ENCODE results near the gene BDKRB2. TPM values are rescaled to one million over a fixed set of nuclear protein-coding genes. Genes with fewer than 3 reads are reported as not detected.

The BDKRB2 gene
- total RNA-seq, 2 experiments from 2014 or later: 0.12 TPM; not detected in 1

DNA sequence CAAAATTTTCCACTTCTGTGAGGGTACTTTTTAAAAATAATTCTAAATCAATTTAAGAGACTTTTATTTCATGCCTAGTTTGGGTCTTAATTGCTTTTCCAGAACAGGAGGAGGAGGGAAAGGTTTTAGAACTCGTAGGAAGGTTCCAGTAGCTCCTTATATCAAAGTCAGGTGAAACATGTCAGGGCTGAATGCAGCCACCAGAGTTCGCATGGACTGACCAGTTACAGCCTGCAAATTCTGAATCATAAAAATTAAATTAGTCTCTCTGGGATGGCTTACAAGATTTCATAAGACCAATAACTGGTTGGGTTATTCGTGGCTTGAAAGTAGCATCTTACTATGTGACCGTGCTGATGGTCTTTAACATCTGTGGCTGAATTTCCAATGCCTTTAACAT is 51.8 kb downstream of the BDKRB2 start:
- no peak for DNase-seq
- ChIA-PET CTCF (interaction anchor here (1.2 kb wide), 1 partner anchor 20 kb away, joined by 3 read pairs; no protein-coding TSS in a partner anchor), POLR2A (no interaction called here)
- intact Hi-C loops (cut with micrococcal nuclease): no loop called here
- Mint-ChIP-seq H3K36me3 (no peaks in the 10 kb centered on the region), H3K4me1 (ENCODE audit: low read depth) (no peaks in the 10 kb centered on the region), H3K9me3 (no peaks in the 10 kb centered on the region), H3K27me3 (peaks cover 25% of the 10 kb centered on the region), H3K27ac (no peak overlapping the region), H3K4me3 (no peak overlapping the region)

DNA sequence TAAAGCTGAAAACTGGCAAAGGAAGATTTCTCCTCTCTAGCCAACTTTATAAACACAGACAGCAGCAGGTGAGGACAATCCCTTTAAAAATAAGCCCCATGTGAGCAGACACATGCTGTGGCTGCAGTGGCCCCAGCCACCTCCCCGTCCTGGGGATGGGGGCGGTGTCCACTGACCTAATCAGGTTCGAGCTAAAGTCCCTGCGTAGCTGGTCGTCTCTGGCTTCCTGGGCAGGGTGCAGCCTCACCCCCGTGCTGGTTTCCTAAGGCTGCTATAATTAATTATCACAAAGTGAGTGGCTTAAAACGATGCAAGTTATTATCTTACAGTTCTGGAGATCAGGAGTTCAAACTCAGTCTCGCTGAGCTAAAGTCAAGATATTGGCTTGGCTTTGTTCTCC is 52.4 kb downstream of the BDKRB2 start:
- no peak for DNase-seq
- intact Hi-C loops (cut with micrococcal nuclease): no loop called here
- H3K9me3 Mint-ChIP-seq: no peaks in the 10 kb centered on the region
- H3K27ac Mint-ChIP-seq: no peak overlapping the region
- H3K4me3 Mint-ChIP-seq: no peak overlapping the region
- H3K36me3 Mint-ChIP-seq: no peaks in the 10 kb centered on the region
- H3K27me3 Mint-ChIP-seq: peaks cover 22% of the 10 kb centered on the region
- ChIA-PET CTCF (no interaction called here), POLR2A (no interaction called here)
- H3K4me1 Mint-ChIP-seq (ENCODE audit: low read depth): no peaks in the 10 kb centered on the region

DNA sequence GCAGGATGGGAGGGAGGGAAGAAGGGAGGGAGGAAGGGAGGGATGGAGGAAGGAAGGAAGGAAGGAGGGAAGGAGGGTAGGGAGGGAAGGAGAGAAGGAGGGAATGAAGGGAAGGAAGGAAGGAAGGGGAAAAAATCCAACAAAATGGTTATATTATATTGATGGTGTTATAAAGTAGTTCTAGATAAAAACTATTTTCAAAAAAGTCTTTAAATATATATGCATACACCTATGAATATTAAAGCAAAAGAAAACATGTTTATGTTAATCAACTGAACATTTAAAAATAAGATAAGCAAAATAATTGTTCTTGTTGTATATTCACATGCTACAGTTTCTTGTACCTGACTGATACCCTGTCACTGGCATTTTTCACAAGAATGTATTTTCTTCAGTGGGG is 53.3 kb downstream of the BDKRB2 start:
- CTCF ChIA-PET: no interaction called here
- H3K9me3 Mint-ChIP-seq: no peaks in the 10 kb centered on the region

DNA sequence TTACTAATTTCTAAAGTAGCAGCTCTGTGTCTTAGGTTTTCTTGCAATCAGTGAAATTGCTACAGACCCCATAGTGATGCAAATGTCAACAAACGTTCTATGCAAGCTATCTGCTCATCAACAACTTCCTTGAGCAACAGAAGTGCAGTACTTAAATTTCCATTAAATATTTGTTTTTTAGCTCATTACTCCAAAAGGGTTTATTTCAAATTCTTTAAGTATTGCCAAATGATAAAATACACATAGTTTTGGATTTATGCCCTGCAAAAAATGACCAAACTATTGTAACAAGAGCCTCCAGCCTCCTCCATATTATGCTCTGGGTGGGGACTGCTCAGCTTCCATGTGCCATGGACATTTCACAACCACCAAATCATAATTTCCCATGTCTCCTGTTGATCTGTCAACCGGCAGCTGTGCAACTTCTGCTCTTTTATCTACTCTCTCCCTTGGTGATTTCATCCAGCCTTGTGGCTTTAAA is 55.7 kb downstream of the BDKRB2 start:
- Mint-ChIP-seq H3K9me3 (no peaks in the 10 kb centered on the region), H3K27ac (no peak overlapping the region), H3K4me3 (no peak overlapping the region), H3K4me1 (ENCODE audit: low read depth) (no peaks in the 10 kb centered on the region), H3K27me3 (peaks cover 7% of the 10 kb centered on the region), H3K36me3 (no peaks in the 10 kb centered on the region)
- CTCF ChIA-PET: no interaction called here
- POLR2A ChIA-PET: no interaction called here
- no peak for DNase-seq
- intact Hi-C loops (cut with micrococcal nuclease): no loop called here

More for the DNA sequence above, 53.3 kb downstream of the BDKRB2 start:
- POLR2A ChIA-PET: no interaction called here
- Mint-ChIP-seq H3K4me3 (no peak overlapping the region), H3K36me3 (no peaks in the 10 kb centered on the region), H3K27ac (no peak overlapping the region), H3K27me3 (peaks cover 20% of the 10 kb centered on the region), H3K4me1 (ENCODE audit: low read depth) (no peaks in the 10 kb centered on the region)
- DNase-seq: no peak
- intact Hi-C loops (cut with micrococcal nuclease): no loop called here

DNA sequence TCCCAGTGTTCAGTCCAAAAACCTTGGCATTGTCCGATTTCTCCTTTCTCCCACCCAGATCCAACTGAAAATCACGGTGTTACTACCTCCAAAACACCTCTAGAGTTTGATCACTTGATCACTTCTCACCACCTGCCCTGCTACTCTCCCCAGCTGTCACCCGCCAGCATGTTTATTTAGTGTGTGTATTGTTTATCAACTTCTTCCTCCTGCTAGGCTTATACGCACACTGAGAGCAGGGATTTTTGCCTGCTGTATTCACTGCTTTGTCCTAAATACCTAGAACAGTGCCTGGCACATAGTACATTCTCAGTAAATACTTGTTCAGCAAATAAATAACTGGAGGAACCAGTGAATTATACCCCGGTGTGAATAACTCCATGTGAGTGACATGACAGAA is 56.4 kb downstream of the BDKRB2 start:
- CTCF ChIA-PET: no interaction called here
- no peaks in the 10 kb centered on the region for H3K4me1 Mint-ChIP-seq (ENCODE audit: low read depth)

DNA sequence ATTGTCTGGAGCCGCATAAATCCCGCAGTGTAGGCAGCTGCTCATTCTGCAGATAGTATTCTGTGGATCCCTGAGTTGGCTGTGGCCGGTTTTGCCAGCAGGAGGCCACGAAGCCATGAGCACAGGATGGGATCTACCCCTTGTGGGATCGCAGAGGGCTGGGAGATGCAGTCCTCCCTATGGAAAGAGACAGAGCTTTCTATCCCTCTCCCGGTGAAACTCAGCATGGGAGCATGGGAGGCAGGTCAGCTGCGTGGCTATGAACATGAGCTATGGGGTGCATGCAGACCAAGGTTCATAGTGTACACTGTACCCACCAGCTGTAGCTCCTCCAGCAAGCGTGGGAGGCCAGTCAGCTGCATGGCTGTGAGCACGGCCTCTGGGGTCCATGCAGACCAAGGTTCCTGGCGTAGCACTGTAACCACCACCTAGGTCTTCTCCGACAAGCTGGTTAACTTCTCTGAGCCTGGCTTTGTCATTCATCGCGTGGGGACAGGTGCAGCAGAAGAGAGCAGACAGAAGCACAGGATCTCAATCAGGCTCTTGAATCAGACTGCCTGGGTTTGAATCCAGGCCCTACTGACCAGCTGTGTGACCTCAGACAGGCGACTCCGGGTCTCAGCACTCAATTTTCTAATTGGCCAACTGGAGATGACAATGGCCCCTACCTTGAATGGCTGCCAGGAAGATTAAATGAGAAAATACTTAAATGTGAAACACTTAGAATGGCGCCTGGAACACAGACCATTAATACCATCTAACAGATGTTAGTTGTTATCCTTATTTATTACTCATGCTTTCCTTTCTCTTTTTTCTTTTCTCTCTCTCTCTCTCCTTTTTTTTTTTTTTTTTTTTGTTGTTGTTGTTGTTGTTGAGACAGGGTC is 57.4 kb downstream of the BDKRB2 start:
- Mint-ChIP-seq H3K4me3 (no peak overlapping the region), H3K27me3 (peaks cover 9% of the 10 kb centered on the region), H3K27ac (no peak overlapping the region), H3K36me3 (no peaks in the 10 kb centered on the region), H3K4me1 (ENCODE audit: low read depth) (no peaks in the 10 kb centered on the region), H3K9me3 (no peaks in the 10 kb centered on the region)
- DNase-seq: no peak
- CTCF ChIA-PET: interaction anchor here (1.6 kb wide), 1 partner anchor 12 kb away, joined by 4 read pairs; no protein-coding TSS in a partner anchor
- POLR2A ChIA-PET: no interaction called here
- intact Hi-C loops (cut with micrococcal nuclease): no loop called here

More for the DNA sequence above, 56.4 kb downstream of the BDKRB2 start:
- intact Hi-C loops (cut with micrococcal nuclease): no loop called here
- Mint-ChIP-seq H3K36me3 (no peaks in the 10 kb centered on the region), H3K9me3 (no peaks in the 10 kb centered on the region), H3K27me3 (peaks cover 7% of the 10 kb centered on the region), H3K27ac (no peak overlapping the region), H3K4me3 (no peak overlapping the region)
- POLR2A ChIA-PET: no interaction called here
- DNase-seq: no peak

DNA sequence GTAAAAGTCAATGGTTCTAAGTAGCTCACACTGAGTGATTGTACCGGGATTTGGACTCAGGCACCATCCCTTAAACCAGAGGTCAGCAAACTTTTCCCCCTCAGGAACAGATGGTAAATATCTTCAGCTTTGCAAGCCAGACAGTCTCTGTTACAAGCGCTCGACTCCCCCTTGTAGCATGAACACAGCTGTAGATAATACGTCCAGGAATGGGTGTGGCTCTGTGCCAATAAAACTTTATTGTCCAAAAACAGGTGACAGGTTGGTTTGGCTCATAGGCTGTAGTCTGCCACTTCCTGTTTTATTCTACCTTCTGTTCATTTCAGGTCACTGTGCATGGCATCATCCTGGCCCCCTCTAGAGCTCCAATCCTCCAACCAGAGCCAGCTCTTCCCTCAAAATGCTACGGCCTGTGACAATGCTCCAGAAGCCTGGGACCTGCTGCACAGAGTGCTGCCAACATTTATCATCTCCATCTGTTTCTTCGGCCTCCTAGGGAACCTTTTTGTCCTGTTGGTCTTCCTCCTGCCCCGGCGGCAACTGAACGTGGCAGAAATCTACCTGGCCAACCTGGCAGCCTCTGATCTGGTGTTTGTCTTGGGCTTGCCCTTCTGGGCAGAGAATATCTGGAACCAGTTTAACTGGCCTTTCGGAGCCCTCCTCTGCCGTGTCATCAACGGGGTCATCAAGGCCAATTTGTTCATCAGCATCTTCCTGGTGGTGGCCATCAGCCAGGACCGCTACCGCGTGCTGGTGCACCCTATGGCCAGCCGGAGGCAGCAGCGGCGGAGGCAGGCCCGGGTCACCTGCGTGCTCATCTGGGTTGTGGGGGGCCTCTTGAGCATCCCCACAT is 58.9 kb downstream of the BDKRB2 start:
- Mint-ChIP-seq H3K4me1 (ENCODE audit: low read depth) (no peaks in the 10 kb centered on the region), H3K4me3 (no peak overlapping the region), H3K9me3 (no peaks in the 10 kb centered on the region), H3K36me3 (no peaks in the 10 kb centered on the region), H3K27ac (no peak overlapping the region), H3K27me3 (peaks cover 6% of the 10 kb centered on the region)
- intact Hi-C loops (cut with micrococcal nuclease): no loop called here
- POLR2A ChIA-PET: no interaction called here
- CTCF ChIA-PET: interaction anchor here (1.6 kb wide), 1 partner anchor 10 kb away, joined by 4 read pairs; no protein-coding TSS in a partner anchor
- no peak for DNase-seq

DNA sequence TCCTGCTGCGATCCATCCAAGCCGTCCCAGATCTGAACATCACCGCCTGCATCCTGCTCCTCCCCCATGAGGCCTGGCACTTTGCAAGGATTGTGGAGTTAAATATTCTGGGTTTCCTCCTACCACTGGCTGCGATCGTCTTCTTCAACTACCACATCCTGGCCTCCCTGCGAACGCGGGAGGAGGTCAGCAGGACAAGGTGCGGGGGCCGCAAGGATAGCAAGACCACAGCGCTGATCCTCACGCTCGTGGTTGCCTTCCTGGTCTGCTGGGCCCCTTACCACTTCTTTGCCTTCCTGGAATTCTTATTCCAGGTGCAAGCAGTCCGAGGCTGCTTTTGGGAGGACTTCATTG is 59.5 kb downstream of the BDKRB2 start:
- CTCF ChIA-PET: no interaction called here
- Mint-ChIP-seq H3K27me3 (peaks cover 6% of the 10 kb centered on the region), H3K4me3 (no peak overlapping the region), H3K9me3 (no peaks in the 10 kb centered on the region), H3K27ac (no peak overlapping the region), H3K4me1 (ENCODE audit: low read depth) (no peaks in the 10 kb centered on the region), H3K36me3 (no peaks in the 10 kb centered on the region)
- POLR2A ChIA-PET: no interaction called here
- intact Hi-C loops (cut with micrococcal nuclease): no loop called here
- no peak for DNase-seq

DNA sequence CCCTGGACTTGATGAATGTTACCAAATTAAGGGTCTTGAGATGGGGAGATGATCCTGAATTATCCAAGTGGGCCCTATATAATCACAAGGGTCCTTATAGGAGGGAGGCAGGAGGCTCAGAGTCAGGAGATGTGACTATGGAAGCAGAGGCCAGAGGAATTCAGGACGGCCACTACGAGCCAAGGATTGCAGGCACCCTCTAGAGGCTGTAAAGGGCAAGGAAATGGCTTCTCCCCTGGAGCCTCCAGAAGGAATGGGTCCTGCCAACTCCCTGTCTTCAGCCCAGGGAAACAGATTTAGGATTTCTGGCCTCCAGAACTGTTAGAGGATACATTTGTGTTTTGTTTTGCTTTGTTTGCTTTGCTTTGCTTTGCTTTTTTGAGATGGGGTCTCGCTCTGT is 60.2 kb downstream of the BDKRB2 start:
- Mint-ChIP-seq H3K4me1 (ENCODE audit: low read depth) (no peaks in the 10 kb centered on the region), H3K27ac (no peak overlapping the region), H3K27me3 (peaks cover 6% of the 10 kb centered on the region), H3K36me3 (no peaks in the 10 kb centered on the region), H3K9me3 (no peaks in the 10 kb centered on the region), H3K4me3 (no peak overlapping the region)
- ChIA-PET CTCF (no interaction called here), POLR2A (no interaction called here)
- intact Hi-C loops (cut with micrococcal nuclease): no loop called here
- no peak for DNase-seq

DNA sequence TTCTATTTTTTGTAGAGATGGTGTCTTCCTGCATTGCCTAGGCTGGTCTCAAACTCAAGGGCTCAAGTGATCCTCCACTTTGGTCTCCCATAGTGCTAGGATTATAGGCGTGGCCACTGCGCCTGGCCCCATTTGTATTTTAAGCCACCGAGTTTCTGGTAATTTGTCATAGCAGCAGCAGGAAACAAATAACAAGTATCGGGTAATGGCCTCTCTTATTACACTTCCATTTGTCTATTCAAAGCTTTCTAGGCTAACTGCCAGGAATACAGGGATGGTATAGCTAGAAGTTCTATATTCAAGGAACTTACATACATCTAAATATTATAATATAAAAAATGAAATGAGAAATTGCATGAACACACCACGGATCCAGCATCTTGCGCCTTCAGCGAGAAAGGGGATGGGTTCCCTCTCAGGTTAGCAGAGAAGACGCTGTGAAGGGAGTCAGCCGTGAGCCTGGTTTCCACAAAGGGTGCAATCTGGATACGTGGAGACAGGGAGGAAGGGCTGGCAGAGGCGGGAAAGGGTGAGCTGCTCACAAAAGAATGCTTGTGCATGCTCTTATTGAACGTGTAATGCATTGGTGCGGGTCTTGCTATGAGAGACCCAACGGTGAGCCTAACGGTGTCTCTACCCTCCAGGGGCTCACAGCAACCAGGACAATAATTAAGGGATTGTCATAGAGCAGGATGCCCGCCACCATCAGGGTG is 60.9 kb downstream of the BDKRB2 start:
- H3K4me1 Mint-ChIP-seq (ENCODE audit: low read depth): no peaks in the 10 kb centered on the region
- CTCF ChIA-PET: interaction anchor here (0.7 kb wide), 1 partner anchor 10 kb away, joined by 3 read pairs; no protein-coding TSS in a partner anchor
- no peak overlapping the region for H3K27ac Mint-ChIP-seq
- H3K27me3 Mint-ChIP-seq: peaks cover 5% of the 10 kb centered on the region
- H3K9me3 Mint-ChIP-seq: no peaks in the 10 kb centered on the region
- DNase-seq: no peak
- no peak overlapping the region for H3K4me3 Mint-ChIP-seq
- POLR2A ChIA-PET: no interaction called here
- H3K36me3 Mint-ChIP-seq: no peaks in the 10 kb centered on the region
- intact Hi-C loops (cut with micrococcal nuclease): no loop called here

DNA sequence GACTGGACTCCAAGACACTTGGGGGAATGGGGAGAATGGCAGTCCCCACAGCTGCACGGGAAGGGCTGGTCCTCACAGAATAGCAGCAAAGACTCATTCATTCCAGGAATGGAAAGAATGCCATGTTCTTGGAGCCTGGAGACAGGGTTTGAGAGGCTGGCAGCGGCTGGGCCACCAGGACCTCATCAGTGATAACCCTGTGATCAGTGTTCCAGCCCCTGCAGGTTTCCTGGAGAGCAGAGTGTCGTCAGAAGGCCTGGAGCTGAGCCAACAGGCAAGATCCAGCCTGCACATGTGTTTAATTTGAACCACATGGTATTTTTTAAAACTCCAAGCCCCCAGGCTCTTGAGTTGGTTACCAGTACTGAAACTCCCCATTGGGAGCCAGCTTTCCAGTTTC is 62.7 kb downstream of the BDKRB2 start:
- intact Hi-C loops (cut with micrococcal nuclease): no loop called here
- Mint-ChIP-seq H3K9me3 (peaks cover 7% of the 10 kb centered on the region), H3K4me1 (ENCODE audit: low read depth) (no peaks in the 10 kb centered on the region), H3K36me3 (no peaks in the 10 kb centered on the region), H3K4me3 (no peak overlapping the region), H3K27me3 (peaks cover 2% of the 10 kb centered on the region), H3K27ac (no peak overlapping the region)
- ChIA-PET POLR2A (no interaction called here), CTCF (no interaction called here)
- no peak for DNase-seq

DNA sequence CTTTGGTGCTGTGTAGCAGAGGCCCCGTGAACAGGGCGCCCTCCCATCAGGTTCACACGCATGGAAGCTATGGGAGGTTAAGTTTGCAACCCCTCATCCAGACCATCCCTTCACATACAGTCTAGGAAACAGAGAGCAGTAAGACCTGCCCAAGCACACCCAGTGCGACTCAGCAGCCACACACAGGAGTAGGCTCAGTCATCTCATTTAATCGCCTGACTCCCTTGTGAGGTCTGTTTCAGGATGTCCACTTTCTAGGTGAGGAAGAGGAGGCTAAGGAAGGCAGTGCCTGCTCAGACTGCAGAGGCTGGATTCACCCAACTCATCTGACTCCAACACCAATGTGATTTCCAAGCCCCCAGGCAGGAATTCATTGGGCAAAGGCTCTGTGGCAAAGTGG is 63.3 kb downstream of the BDKRB2 start:
- peaks cover 7% of the 10 kb centered on the region for H3K9me3 Mint-ChIP-seq
- ChIA-PET POLR2A (no interaction called here), CTCF (no interaction called here)
- no peak for DNase-seq
- peaks cover 2% of the 10 kb centered on the region for H3K27me3 Mint-ChIP-seq
- intact Hi-C loops (cut with micrococcal nuclease): no loop called here
- H3K4me3 Mint-ChIP-seq: no peak overlapping the region
- no peaks in the 10 kb centered on the region for H3K36me3 Mint-ChIP-seq
- H3K27ac Mint-ChIP-seq: no peak overlapping the region
- no peaks in the 10 kb centered on the region for H3K4me1 Mint-ChIP-seq (ENCODE audit: low read depth)
